Right ventricle myocardium inferior (tissue), 1 donor: ENCODE measurements around the gene DMRT3. TPM values are rescaled to one million over a fixed set of nuclear protein-coding genes. Genes with fewer than 3 reads are reported as not detected.

Experiments used
- ATAC-seq: fragments of 200-7000 bp; cut with Tn5 transposase; one replicate; pipeline ENCODE4 v1.9.1; 2020; ENCODE audit warnings: mild to moderate bottlenecking, moderate library complexity
- DNase-seq: peaks from one replicate; pipeline ENCODE4 v3.0.0; 2021; ENCODE audit errors: missing footprints
- intact Hi-C: fragments of 100-400 bp; cut with DNase I; formaldehyde crosslinking; loops from one replicate; pipeline ENCODE4 v1.11.0; 2022
- long read RNA-seq: library from polyadenylated mRNA; unstranded; transcript quantifications from one replicate; pipeline ENCODE4 v2.0.0, GENCODE V29; 2021
- total RNA-seq: library from RNA; stranded (reverse); fragmentation: NEBNext Ultra II Directional; extraction: Animal tissue kit (Norgen Biotek cat#: 25700); gene quantifications from one replicate; pipeline ENCODE4 v1.2.1, GENCODE V29; 2021
- donor health status: DM: no; HTN: yes; CAD: no; lungs with severe emphysema.

Gene DMRT3, protein sequence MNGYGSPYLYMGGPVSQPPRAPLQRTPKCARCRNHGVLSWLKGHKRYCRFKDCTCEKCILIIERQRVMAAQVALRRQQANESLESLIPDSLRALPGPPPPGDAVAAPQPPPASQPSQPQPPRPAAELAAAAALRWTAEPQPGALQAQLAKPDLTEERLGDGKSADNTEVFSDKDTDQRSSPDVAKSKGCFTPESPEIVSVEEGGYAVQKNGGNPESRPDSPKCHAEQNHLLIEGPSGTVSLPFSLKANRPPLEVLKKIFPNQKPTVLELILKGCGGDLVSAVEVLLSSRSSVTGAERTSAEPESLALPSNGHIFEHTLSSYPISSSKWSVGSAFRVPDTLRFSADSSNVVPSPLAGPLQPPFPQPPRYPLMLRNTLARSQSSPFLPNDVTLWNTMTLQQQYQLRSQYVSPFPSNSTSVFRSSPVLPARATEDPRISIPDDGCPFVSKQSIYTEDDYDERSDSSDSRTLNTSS
- not detected for total RNA-seq
- long read RNA-seq = 0 reads

DNA sequence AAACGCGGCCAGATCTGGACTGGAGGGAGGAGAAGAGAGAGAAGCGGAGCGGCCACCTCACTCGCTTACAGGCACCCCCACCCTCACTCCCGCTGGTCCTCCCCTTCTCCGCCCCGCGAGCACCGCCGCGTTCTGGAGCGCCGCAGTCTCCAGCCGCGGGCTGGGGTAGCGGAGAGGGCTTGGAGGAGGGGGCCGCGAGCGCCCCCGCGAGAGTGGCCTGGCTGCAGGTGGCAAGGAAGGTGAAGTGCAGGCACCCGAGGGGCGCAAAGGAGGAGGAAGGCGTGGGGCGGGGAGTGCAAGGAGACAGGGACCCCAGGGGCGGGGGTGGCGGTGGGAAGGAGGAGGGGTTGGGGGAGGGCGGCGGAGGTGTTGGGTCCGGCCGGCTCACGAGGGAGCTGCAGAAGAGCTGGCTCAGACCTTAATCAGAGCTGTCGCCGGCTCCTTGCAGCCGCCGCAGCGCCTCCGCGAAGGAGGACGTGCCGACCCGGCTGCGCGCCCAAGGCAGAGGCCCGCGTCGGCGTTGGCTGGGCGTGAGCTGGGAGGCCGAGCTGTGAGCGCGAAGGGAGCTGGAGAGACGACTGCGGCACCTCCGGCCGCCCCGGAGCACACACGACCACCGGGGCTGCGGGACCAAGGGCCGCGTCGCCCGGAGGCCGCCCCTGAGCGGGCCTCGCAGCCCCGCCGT lies at the start of gene DMRT3:
Gene DMRT3 (plus strand): TSS at position 398 of the 685 bp plus-strand sequence. CDS start 347 bp downstream, outside the sequence.
- ATAC-seq (no peak), DNase-seq (no peak)
- intact Hi-C loops = no loop called here

DNA sequence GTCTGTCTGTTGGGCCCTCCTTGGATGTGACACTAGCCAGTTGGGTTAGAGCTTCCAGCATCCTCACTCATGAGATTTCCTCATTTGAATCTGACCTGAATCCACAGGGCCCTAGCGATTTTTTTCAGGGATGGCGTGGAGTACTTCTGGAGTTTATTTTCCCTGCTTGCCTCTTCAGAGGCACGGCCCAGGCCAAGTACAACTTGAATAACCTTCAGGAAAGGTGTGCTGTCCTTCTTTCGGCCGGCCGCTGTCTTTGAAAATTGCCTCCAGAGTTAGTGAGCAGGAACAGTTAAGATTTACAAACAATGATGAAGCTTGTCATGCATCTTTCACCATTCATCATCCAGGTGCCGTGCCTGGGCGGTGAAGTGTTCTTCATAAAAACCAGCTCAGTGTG lies 49.5 kb upstream of the DMRT3 start:
- intact Hi-C loops = no loop called here

DNA sequence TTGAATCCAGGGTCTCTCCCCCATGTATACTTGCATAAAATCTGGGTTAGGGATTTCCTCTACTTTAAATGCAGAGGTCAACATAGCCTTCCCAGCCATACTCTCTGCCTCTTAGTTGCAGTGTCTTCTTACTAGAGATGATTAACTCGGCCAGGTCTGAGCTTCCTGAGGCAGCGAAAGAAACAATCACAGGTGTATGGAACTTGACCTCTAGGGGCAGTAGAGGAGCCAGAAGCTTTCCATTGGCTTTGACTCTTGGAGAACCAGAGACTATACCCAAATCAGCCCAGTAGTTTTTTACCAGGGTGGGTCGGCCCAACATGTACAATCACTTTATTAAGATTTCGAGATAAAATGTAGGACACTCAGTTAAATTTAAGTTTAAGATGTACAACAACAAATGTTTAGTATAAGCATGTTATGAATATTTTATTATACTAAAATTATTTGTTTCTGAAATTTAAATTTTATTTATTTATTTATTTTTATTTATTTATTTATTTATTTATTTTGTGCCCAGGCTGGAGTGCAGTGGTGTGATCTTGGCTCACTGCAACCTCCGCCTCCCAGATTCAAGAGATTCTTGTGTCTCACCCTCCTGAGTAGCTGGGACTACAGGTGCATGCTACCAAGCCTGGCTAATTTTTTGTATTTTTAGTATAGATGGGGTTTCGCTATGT lies 48.0 kb upstream of the DMRT3 start:
- DNase-seq (no peak), ATAC-seq (no peak)
- intact Hi-C loops = no loop called here

More for the DNA sequence above, 49.5 kb upstream of the DMRT3 start:
- ATAC-seq = no peak
- DNase-seq = no peak

DNA sequence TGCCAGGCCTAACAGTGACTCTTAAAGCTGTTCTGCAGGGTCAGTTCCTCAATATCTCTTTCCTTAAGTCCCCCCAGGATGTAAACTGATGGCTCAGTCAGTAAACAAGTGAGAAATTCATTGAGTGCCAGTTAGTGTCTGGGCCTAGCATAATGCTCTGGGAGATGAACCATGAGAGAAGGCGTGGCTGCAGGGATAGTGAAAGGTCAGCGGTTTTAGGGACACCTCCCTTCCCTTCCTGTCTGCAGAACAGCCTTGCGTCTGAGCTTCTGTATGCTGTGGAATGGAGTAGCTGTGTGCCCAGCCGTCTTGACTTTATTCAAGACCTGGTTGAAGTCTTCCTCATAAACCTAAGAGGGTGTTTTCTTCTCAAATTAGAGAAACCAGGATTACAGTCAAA lies 46.7 kb upstream of the DMRT3 start:
- ATAC-seq = no peak
- DNase-seq = no peak
- intact Hi-C loops = no loop called here

DNA sequence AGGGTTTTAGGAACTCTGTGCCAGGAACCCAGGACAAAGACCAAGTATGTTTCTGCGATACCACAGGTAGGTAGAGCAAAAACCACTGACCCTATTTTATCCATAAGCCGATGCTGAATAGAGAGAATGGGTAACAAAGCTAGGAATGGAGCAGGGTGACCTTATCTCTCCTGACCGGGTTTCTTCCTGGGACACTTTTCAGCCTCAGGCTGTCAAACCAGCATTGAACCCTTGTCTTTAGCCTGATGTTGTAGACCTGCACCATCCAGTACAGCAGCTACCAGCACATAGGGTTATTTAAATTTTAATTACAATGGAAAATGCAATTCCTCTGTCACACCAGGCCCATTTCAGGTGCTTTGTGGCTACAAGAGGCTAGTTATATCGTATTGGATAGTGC lies 43.1 kb upstream of the DMRT3 start:
- ATAC-seq = no peak
- intact Hi-C loops = no loop called here
- DNase-seq = no peak

DNA sequence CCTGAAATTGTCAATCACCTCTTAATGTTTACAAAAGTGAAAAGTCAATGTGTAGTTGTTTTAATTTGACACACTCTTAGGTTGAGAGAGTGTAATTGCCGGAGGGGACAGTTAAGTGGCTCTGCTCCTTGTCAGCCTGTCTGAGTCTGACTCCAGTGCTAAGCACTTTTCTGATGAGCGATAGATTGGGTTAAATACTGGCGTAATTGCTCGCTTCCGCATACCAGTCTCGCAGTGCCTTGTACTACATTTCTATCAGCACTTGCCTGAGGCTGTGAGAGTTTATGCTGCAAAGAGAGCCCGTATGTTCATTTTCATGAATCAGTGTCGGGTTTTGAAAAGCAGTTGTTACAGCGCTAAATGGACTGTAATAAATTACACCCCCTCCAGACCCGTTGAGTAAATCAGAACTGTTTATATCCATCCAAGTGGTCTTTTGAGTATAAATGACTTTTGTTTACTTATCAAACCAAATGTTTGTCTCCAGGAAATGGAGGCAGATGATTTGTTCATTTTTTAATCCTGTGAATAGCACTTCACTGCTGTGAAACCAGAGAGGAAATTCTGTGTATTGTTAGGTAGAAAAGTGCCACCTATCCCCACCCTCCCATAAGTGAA lies 41.0 kb upstream of the DMRT3 start:
- no peak for ATAC-seq
- no peak for DNase-seq
- intact Hi-C loops = no loop called here

DNA sequence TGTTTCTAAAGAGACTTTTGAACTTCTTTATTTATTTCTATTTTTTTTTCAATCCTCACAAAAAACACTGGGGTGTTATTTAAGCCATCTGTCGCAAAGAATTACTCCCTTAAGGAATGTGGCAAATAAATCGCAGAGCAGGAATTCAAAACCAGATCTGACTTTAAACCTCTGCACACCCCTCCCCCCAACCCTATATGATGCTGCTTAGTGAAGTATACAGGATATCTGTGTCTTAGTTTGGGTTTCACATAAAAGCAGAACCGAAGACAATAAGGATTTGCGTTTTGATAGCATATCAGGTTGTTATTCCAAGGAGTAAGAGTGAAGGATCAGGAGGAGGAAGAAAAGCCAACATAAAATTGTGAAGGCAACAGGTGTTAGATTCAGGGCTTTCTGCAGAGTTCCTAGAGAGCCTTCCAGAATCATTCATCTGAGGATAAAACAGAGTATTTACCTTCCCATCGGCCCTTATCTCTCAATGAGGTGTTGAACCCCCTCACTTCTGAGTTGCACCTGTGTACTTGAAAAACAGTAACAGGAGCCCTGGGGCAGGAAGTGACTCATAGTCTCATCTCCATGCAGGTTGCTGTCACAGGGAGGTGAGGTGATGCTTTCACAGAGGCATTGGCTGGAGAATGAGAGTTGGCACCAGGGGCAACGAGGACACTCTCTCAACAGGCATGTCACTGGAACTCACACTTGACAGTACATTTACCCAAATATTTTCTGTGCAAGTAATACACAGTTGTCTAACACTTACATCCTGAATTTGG lies 33.5 kb upstream of the DMRT3 start:
- intact Hi-C loops = no loop called here
- DNase-seq (no peak), ATAC-seq (no peak)

DNA sequence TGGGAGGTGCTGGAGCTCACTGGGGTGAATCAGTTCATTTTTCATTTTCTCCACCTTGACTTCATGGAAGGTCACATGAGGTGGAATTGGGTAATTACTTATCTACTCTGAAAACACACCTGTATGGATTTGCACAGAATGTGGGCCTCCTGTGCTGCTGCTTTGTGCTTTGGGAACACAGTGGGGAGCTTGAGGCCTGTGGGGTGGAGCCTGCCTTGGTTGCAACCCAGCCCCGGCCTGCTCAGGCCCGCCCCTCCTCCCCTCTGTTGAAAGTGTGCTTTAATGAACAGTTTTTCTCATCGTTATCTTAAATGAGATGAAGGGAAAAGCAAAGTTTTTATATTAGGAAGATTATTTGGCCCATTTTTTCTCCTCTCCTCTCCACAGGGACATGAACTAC lies 28.5 kb upstream of the DMRT3 start:
- DNase-seq = no peak
- intact Hi-C loops = no loop called here
- ATAC-seq = no peak

DNA sequence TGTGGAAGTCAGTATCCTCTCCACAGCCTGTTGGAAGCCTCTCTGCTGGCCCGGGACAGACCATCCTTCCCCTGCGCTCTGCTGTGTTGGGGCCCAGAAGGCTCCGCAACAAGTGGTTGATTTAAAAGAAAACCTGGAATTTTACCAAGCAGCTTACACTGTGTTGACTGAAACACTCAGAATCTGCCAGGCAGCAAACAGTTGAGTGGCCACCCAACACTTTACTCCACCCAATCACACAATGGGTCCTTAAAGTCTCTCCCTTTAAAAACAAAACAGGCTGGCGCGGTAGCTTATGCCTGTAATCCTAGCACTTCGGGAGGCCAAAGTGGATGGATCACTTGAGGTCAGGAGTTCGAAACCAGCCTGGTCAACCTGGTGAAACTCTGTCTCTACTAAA lies 28.0 kb upstream of the DMRT3 start:
- ATAC-seq = no peak
- DNase-seq = no peak
- intact Hi-C loops = no loop called here

DNA sequence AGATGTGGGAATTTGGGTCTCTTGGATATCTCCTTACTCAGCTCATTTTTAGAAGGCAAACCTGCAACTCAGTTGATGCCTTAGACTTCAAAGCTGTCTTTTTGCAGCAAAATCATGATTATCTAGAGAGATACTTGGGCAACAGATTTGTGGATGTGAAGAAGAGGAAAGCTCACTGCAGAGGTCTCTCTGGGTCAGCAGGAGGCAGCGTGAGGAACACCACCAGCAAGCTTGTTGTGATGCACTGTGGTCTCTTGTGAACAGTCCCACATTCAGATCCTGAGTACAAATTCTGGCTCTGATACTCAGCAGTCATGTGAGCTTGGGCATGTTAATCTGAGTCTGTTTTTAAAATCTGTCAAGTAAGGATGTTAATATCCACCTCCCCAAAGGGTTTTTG lies 26.3 kb upstream of the DMRT3 start:
- DNase-seq = no peak
- no peak for ATAC-seq
- intact Hi-C loops = no loop called here

DNA sequence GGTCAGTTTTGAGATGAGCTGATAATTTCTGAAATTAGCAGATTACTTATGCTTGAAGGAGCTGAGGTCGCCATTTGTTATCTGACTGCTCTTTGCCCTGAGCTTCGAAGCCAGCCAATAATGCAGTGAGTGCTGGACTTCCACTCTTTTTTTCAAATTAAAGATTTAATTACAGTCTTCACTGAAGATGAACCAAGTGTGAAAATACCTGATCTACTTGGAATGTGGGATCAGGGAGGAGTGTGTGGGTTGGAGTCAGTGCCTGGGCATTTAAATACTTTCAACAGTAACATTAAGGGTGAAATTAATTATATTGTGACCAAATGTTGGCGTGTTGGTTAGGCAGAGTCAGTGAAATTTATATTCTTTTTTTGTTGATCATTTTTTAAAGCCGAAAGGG lies 23.9 kb upstream of the DMRT3 start:
- ATAC-seq = no peak
- no peak for DNase-seq
- intact Hi-C loops = no loop called here

DNA sequence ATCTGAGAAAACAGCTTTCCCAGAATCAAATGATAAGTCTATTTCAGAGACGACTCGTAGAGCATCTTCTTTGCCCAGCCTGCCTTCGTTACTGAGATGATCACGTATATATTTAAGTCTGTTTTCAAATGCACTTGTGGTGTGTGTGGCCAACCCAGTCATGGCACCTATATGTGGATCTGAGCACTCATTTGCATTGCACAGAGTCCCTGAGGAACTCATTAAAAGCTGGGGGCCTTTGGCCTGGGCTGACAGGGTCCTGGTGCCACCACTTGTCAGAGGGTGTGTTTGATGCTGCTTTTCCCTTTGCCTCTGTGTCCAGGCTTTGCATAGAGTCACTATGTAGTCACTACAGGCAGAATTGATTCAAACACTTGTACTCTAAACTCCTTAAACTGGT lies 17.4 kb upstream of the DMRT3 start:
- no peak for ATAC-seq
- no peak for DNase-seq
- intact Hi-C loops = no loop called here

DNA sequence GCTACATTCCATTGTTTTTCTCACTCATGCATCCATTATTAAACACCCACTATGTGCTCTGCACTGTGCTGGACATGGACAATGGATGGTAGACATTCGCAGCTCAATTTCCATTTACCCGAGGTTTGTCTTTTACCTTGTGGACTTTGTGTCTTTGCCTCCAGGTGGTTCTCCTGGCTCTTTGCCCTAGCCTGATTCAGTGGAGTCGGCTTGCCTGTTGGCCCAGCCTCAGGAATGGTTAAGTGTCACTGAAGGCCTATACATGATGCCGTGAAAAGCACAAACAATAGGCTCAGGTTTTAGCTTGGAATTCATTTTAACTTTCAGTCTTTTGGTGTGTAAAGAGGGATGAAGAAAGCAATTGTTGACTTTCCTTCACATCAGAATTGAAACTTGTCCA lies 16.5 kb upstream of the DMRT3 start:
- intact Hi-C loops = no loop called here
- no peak for DNase-seq
- ATAC-seq = no peak

DNA sequence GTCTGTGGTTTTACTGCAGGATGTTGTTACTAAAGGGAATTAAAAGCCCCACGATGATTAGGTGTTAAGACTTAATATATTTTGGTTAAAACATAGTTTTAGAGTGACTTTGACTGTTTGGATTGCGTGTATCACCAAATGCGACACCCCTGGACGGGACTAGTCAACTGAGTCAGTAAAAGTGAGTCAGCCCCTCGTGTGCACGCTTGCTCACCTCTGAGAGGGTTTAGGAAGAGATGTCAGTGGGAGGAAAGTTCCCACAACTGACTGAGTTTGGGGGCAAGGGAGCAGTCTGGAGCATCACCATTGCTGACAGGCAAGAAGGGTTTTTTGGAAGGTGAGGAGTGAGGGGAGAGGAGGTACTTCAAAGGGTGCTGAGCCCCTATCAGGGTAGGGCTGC lies 14.4 kb upstream of the DMRT3 start:
- intact Hi-C loops = no loop called here
- DNase-seq (no peak), ATAC-seq (no peak)

DNA sequence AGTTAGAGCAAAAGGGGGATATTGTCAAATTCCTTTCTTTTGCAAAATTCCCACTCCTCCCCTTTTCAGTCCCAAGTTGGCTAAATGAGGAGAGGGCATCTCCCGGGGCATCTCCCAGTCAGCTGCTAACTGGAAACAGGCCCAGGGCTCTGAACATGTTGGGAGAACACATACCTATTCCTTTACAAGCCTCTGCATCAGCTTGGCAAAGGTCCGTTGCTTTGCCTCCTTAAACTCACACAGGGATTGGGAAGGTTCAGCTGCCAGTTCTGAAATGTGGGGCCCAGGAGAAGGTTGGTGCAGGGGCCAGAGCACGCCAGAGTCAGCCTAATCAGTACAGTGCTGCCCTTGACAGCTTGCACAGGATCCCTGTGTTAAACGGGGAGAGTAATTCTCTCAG lies 11.0 kb upstream of the DMRT3 start:
- DNase-seq (no peak), ATAC-seq (no peak)
- intact Hi-C loops = no loop called here

DNA sequence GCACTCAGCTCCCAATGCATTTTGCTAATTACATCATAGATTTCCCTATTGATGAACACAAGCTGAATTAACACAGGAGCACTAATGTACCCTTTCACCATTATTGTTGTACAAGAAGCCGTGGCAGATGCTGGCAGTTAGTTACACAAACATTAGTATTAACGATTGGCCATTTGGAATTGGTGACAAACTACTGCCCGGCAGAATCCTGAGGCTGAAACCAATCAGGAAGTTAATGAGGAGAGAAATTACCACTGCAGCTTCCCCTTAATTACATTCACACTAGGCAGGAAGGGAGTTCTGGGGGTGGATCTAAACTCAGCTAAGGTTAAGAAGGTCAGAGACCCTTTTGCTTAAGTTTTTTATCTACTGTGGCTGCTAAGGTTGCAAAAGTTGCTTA lies 9.6 kb upstream of the DMRT3 start:
- DNase-seq = no peak
- no peak for ATAC-seq
- intact Hi-C loops = no loop called here

DNA sequence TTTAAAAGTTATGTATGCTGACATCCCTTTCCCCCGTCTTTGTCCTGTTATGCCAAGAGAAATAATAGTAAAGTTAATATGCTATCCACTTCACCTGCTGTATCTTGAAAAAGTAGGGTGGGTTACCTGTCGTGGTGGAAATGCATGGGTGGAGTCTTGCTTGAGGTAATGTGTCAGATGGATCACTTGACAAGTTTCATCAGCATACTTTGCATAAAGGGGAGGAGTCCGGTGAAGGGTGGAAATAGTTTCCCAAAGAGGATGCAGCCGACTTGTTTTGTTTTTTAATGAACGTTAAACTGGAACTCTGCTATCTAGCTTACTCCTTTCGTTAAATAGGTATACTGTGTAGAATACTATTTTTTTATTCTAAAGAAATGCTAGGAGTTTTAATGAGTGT lies 9.0 kb upstream of the DMRT3 start:
- intact Hi-C loops = no loop called here
- DNase-seq = no peak
- no peak for ATAC-seq

DNA sequence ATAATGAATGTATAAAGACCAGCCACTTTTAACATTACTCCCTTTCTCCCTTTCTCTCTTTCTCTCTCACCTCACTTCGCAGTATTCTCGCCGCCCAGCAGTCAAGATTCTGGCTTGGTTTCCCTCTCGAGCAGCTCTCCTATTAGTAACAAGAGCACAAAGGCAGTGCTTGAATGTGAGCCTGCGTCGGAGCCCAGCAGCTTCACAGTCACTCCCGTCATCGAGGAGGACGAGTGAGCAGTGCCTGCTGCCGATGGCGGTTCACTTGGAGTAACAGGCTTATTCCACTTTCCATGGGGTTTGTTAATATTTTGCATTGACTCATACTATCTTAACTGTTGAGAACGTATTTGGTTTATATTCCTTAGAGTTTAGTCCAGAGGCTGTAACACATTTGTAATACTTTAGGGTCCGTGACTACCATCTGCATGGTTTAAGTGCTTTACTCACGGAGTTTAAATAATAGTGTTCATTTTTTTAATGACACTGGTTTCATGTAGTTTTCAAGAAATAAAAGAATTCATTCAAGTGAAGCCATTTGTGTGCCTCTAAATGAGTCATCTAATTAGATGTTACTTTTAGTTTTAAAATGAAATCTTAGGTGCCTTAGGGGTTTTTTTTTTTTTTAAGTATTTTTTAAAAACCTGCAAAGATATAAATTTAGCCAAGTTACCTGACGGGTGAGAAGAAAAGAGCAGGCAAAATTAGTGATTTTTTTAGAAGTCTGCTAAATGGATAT lies 8.4 kb upstream of the DMRT3 start:
- ATAC-seq (no peak), DNase-seq (no peak)
- intact Hi-C loops = no loop called here
